GM12892 (cell line): ENCODE results near the gene SHLD1.
A peak's percentile ranks its signal among the peaks of the same experiment; 100 is the strongest.

ENCODE experiments used
- DNase-seq: peaks from one replicate; pipeline ENCODE4 v3.0.0; 2011; ENCODE audit not compliant: insufficient read length
- FAIRE-seq: peaks from 2 replicates; lab custom pipeline; 2011; peaks lifted over from hg19 to GRCh38; lab: Jason Lieb, UNC
- POLR2A ChIP-seq: IDR thresholded peaks from 2 replicates; pipeline ENCODE4 v1.6.1; 2011; ENCODE audit warnings: low read depth, low read length, control low read depth
- POLR2AphosphoS5 ChIP-seq: IDR thresholded peaks from 2 replicates; pipeline ENCODE4 v1.6.1; 2011; ENCODE audit warnings: low read depth, low read length, control low read depth
- TAF1 ChIP-seq: IDR thresholded peaks from 2 replicates; pipeline ENCODE4 v1.6.1; 2011; ENCODE audit warnings: low read depth, mild to moderate bottlenecking, control low read depth, low read length, borderline replicate concordance

SHLD1 gene

GRCh38 chr20:5829241-5829809 lies 79.1 kb downstream of the SHLD1 start:
- no peak for TF ChIP-seq TAF1
- no peak for TF ChIP-seq POLR2A
- TF ChIP-seq POLR2AphosphoS5, result no peak
- DNase-seq (no peak), FAIRE-seq (no peak)

GRCh38 chr20:5831539-5832237 lies 81.5 kb downstream of the SHLD1 start:
- FAIRE-seq (no peak), DNase-seq (no peak)
- TF ChIP-seq POLR2AphosphoS5 (no peak), TAF1 (no peak), POLR2A (no peak)

- FAIRE-seq (no peak), DNase-seq (no peak)
- TF ChIP-seq TAF1, result no peak
- TF ChIP-seq POLR2AphosphoS5, result no peak
- no peak for TF ChIP-seq POLR2A
Measured at GRCh38 chr20:5833309-5833941, 83.2 kb downstream of the SHLD1 start.

- no peak for DNase-seq
- FAIRE-seq, result no peak
- TF ChIP-seq POLR2A, result no peak
- TF ChIP-seq POLR2AphosphoS5, result no peak
- TF ChIP-seq TAF1, result no peak
Measured at GRCh38 chr20:5834436-5835005, 84.3 kb downstream of the SHLD1 start.

GRCh38 chr20:5835321-5835821 lies 85.2 kb downstream of the SHLD1 start:
- DNase-seq, result no peak
- TF ChIP-seq TAF1 (no peak), POLR2A (no peak), POLR2AphosphoS5 (no peak)
- FAIRE-seq, result no peak

- DNase-seq, result no peak
- FAIRE-seq, result no peak
- no peak for TF ChIP-seq POLR2A
- TF ChIP-seq POLR2AphosphoS5, result no peak
- TF ChIP-seq TAF1, result no peak
Measured at GRCh38 chr20:5835871-5836270, 85.7 kb downstream of the SHLD1 start.

GRCh38 chr20:5836569-5836968 lies 86.4 kb downstream of the SHLD1 start:
- TF ChIP-seq POLR2AphosphoS5 (no peak), POLR2A (no peak)
- FAIRE-seq, result no peak
- DNase-seq, result no peak

- no peak for TF ChIP-seq POLR2AphosphoS5
- TF ChIP-seq POLR2A, result no peak
- TF ChIP-seq TAF1, result no peak
- peak; percentile 54 for FAIRE-seq
- no peak for DNase-seq
Measured at GRCh38 chr20:5840411-5841002, 90.3 kb downstream of the SHLD1 start.

- TF ChIP-seq POLR2AphosphoS5 (no peak), TAF1 (no peak), POLR2A (no peak)
- DNase-seq (no peak), FAIRE-seq (no peak)
Measured at GRCh38 chr20:5841522-5841921, 91.3 kb downstream of the SHLD1 start.

GRCh38 chr20:5842465-5842864 lies 92.3 kb downstream of the SHLD1 start:
- FAIRE-seq (no peak), DNase-seq (no peak)
- no peak for TF ChIP-seq POLR2A
- no peak for TF ChIP-seq POLR2AphosphoS5
- no peak for TF ChIP-seq TAF1

- TF ChIP-seq TAF1 (no peak), POLR2AphosphoS5 (no peak), POLR2A (no peak)
- FAIRE-seq (peak; percentile 66), DNase-seq (peak; percentile 23)
Measured at GRCh38 chr20:5843054-5843592, 92.9 kb downstream of the SHLD1 start.
